Loucy (cell line): Measurements from ENCODE around the gene ABHD6.

ENCODE experiments used
- CTCF ChIP-seq: fragments of 200-600 bp; sonication (generic); conservative IDR thresholded peaks from 2 replicates; pipeline ENCODE4 v1.5.1; 2014; ENCODE audit warnings: mild to moderate bottlenecking, antibody characterized with exemption, low read length
- EZH2phosphoT487 ChIP-seq: fragments of 200-600 bp; IDR thresholded peaks from 2 replicates; pipeline ENCODE4 v1.6.1; 2018; ENCODE audit warnings: antibody characterized with exemption, mild to moderate bottlenecking, moderate library complexity, borderline replicate concordance

GRCh38 chr3:58291671-58292338 is 54.2 kb downstream of the ABHD6 start:
- TF ChIP-seq CTCF (no peak), EZH2phosphoT487 (no peak)
